ENCODE results near the gene SHISA9.

The SHISA9 gene

GRCh38 chr16:12951976-12952375 lies 50.6 kb downstream of the SHISA9 start:
- DNase-seq (ENCODE audit: low read depth in 3 of 3) = no peak

GRCh38 chr16:12958366-12958765 lies 57.0 kb downstream of the SHISA9 start:
- DNase-seq (ENCODE audit: low read depth in 3 of 3) = no peak

- no peak for DNase-seq (ENCODE audit: low read depth in 3 of 3)
Observed at GRCh38 chr16:12959072-12959471, 57.7 kb downstream of the SHISA9 start.

- no peak for DNase-seq (ENCODE audit: low read depth in 3 of 3)
Observed at GRCh38 chr16:12961626-12962025, 60.2 kb downstream of the SHISA9 start.

- DNase-seq (ENCODE audit: low read depth in 3 of 3) = no peak
Observed at GRCh38 chr16:12964461-12964860, 63.1 kb downstream of the SHISA9 start.

- DNase-seq (ENCODE audit: low read depth in 3 of 3) = no peak
Observed at GRCh38 chr16:12965274-12965804, 63.9 kb downstream of the SHISA9 start.

- no peak for DNase-seq (ENCODE audit: low read depth in 3 of 3)
Observed at GRCh38 chr16:12971241-12971640, 69.8 kb downstream of the SHISA9 start.

- no peak for DNase-seq (ENCODE audit: low read depth in 3 of 3)
Observed at GRCh38 chr16:12972246-12972645, 70.8 kb downstream of the SHISA9 start.

- no peak for DNase-seq (ENCODE audit: low read depth in 3 of 3)
Observed at GRCh38 chr16:12975766-12976165, 74.4 kb downstream of the SHISA9 start.

GRCh38 chr16:12976496-12976895 lies 75.1 kb downstream of the SHISA9 start:
- no peak for DNase-seq (ENCODE audit: low read depth in 3 of 3)

GRCh38 chr16:12976936-12977335 lies 75.5 kb downstream of the SHISA9 start:
- DNase-seq (ENCODE audit: low read depth in 3 of 3) = no peak

- DNase-seq (ENCODE audit: low read depth in 3 of 3) = no peak
Observed at GRCh38 chr16:12985516-12985915, 84.1 kb downstream of the SHISA9 start.

- no peak for DNase-seq (ENCODE audit: low read depth in 3 of 3)
Observed at GRCh38 chr16:12988071-12988470, 86.7 kb downstream of the SHISA9 start.

GRCh38 chr16:12992066-12992465 lies 90.7 kb downstream of the SHISA9 start:
- no peak for DNase-seq (ENCODE audit: low read depth in 3 of 3)

- DNase-seq (ENCODE audit: low read depth in 3 of 3) = no peak
Observed at GRCh38 chr16:12994402-12994801, 93.0 kb downstream of the SHISA9 start.

GRCh38 chr16:12995721-12996372 lies 94.4 kb downstream of the SHISA9 start:
- DNase-seq (ENCODE audit: low read depth in 3 of 3) = no peak

GRCh38 chr16:12998361-12999085 lies 97.1 kb downstream of the SHISA9 start:
- DNase-seq (ENCODE audit: low read depth in 3 of 3) = no peak

GRCh38 chr16:12999368-12999767 lies 98.0 kb downstream of the SHISA9 start:
- no peak for DNase-seq (ENCODE audit: low read depth in 3 of 3)

GRCh38 chr16:13005721-13006247 lies 104.4 kb downstream of the SHISA9 start:
- no peak for DNase-seq (ENCODE audit: low read depth in 3 of 3)

- no peak for DNase-seq (ENCODE audit: low read depth in 3 of 3)
Observed at GRCh38 chr16:13012601-13013000, 111.2 kb downstream of the SHISA9 start.

GRCh38 chr16:13013043-13013442 lies 111.6 kb downstream of the SHISA9 start:
- no peak for DNase-seq (ENCODE audit: low read depth in 3 of 3)

- no peak for DNase-seq (ENCODE audit: low read depth in 3 of 3)
Observed at GRCh38 chr16:13014476-13014875, 113.1 kb downstream of the SHISA9 start.

GRCh38 chr16:13018026-13018425 lies 116.6 kb downstream of the SHISA9 start:
- DNase-seq (ENCODE audit: low read depth in 3 of 3) = no peak

Data from stimulated activated CD4-positive, alpha-beta T cell treated with anti-CD3 and anti-CD28 coated beads, TNF-alpha, amount 100 ng/mL, for 24 hours (primary cell).